MG63 (cell line): ENCODE data around the gene HSPB9. TPM values are rescaled to one million over a fixed set of nuclear protein-coding genes. Genes with fewer than 3 reads are reported as not detected.

Experiments
- DNase-seq: peaks from one replicate; pipeline ENCODE4 v3.0.0-alpha.2; 2020
- H3K27me3 ChIP-seq: fragments of 250-450 bp; sonication (Bioruptor Pico); 2 replicates; pipeline ENCODE4 v1.5.1; 2020; ENCODE audit warnings: mild to moderate bottlenecking, moderate library complexity
- H3K36me3 ChIP-seq: fragments of 250-450 bp; sonication (Bioruptor Pico); 2 replicates; pipeline ENCODE4 v1.5.1; 2020; ENCODE audit warnings: mild to moderate bottlenecking, moderate library complexity
- H3K4me3 ChIP-seq: fragments of 250-450 bp; sonication (Bioruptor Pico); 2 replicates; pipeline ENCODE4 v1.5.1; 2020; ENCODE audit warnings: mild to moderate bottlenecking, moderate library complexity
- H3K9me3 ChIP-seq: fragments of 250-450 bp; sonication (Bioruptor Pico); 2 replicates; pipeline ENCODE4 v1.5.1; 2020; ENCODE audit warnings: mild to moderate bottlenecking, moderate library complexity
- total RNA-seq: library from RNA; depleted of rRNA; stranded (reverse); fragments of >200 nt; shearing (Covaris generic); gene quantifications from 2 replicates; pipeline ENCODE4 v1.2.3, GENCODE V29; 2014; ENCODE audit warnings: low replicate concordance

Gene HSPB9
- total RNA-seq, 1 experiment from 2014 or later, result not detected

DNA sequence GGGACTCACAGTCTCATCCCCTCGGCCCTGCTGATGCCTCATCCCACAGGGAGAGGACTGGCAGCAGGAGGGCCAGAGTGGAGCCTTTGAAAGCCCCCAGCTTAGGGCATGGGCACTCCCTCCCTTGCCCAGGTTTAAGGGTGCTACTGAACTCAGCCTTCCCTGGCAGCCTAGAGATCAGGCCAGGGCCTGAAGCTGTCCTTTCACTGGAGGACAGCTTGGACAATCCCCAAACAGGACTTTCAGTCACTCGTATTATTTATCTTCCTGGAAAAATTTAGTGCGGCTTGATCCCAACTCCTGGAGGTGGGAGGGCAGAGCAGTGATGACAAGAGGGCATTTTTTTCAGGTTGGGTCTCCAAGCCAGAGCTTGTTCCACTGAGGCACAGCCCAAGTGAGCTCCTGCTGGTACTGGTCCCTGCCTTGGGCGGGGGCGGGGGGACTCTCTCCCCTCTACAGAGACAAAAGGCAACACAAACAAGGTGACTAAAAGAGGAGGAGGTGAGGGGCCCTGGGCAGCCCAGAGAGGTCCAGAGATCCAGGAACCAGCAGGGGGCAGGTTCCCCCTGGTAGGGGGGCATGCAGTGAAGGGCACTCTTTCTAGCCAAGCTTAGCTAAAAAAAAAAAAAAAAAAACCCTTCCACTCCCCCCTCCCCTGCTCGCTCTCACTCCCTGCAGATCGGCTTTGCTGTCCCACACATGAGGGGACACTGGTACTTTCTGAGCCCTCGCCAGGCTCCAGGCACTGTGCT is 26.1 kb upstream of the HSPB9 start:
- no peaks in the 10 kb centered on the region for H3K27me3 ChIP-seq
- no peaks in the 10 kb centered on the region for H3K36me3 ChIP-seq
- no peak for DNase-seq
- H3K9me3 ChIP-seq, result no peaks in the 10 kb centered on the region
- no peak overlapping the region for H3K4me3 ChIP-seq

DNA sequence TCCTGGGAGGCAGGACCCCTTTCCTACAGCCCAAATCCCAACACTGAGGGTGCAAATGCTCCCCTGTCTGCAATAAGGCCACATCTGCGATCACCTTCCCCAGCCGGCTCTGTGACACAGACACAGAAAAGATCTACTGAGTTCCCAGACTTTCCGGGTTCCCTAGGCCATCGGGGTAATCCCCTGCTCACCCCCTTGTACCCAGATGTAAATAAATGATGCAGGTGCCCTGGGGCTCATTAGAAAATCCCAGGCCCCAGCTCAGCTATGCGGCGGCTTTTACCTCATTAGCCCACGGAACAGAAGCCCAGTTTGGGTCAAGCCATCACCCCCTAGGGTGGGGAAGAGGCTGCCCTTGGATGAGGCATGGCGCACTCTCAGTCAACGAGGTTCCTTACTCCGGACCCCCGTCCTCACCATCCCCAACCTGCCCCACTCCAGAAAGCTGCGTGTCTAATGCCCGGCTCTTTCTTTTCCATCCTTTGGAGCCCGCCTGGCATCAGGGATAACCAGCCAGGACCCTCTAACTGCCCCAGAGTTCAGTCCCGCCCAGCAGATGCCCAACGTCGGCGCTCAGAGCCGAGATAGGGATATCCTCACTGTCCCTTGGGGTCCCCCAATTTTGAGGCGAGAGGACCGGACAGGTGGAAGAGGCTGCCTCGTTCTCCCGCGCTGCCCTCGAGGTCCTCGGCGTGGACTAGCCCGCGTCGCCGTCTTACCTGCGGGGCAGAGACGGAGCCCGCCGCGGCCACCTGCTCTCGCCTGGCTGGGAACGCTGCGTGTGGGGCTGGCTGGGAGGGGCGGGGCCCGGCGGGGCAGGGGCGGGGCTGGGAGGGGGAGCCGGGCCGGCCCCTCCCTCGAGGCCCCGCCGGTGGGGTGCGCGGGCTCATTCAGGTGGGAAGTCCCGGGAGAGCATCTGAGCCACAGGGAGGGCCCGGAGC is 24.6 kb upstream of the HSPB9 start, which contains the start of gene ZNF385C:
Gene ZNF385C, minus strand, starts transcription at position 783 of the 941 bp plus-strand sequence. CDS start 35,417 bp downstream, outside the sequence.
- no peaks in the 10 kb centered on the region for H3K36me3 ChIP-seq
- H3K9me3 ChIP-seq, result no peaks in the 10 kb centered on the region
- H3K27me3 ChIP-seq, result no peaks in the 10 kb centered on the region
- no peak within 1 kb of the TSS for H3K4me3 ChIP-seq
- DNase-seq, result no peak

DNA sequence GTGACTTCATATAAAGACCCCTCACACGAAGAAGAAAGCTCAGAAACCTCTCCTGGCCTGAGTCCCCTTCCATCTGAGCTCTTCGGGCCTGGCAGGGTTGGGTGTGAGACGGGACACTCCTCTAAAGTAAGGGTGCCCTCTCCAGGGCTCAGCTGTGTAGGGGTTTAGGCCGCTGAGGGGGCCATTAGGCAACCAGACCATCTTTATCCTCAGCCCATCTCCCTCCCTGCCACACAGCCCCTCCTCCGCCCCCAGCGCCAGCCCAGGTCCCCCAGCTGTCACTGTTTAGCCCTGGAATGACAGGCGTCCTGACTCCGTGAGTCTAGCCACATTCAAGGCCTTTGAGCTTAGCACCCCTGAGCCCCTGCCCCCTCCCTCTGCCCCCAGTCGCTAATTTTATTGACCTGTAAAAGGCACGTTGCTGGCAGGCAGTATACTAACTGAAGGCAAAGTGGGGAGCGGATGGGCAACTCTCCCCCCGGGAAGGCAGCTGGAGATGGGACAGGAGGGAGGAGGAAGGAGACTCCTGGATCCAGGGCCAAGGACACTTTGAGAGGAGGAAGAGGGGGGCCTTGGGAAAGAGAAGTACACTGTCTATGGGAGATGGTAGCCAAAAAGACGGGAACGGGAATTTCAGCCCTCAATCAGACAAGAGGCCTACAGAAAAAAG is 23.7 kb upstream of the HSPB9 start:
- H3K9me3 ChIP-seq, result no peaks in the 10 kb centered on the region
- no peak overlapping the region for H3K4me3 ChIP-seq
- no peaks in the 10 kb centered on the region for H3K27me3 ChIP-seq
- H3K36me3 ChIP-seq, result no peaks in the 10 kb centered on the region
- no peak for DNase-seq

- H3K27me3 ChIP-seq, result no peaks in the 10 kb centered on the region
- no peak overlapping the region for H3K4me3 ChIP-seq
- no peaks in the 10 kb centered on the region for H3K36me3 ChIP-seq
- DNase-seq, result peak; percentile 77
- no peaks in the 10 kb centered on the region for H3K9me3 ChIP-seq
Measured at GRCh38 chr17:42101513-42102292, 20.9 kb upstream of the HSPB9 start.

- DNase-seq, result no peak
- no peaks in the 10 kb centered on the region for H3K27me3 ChIP-seq
- H3K4me3 ChIP-seq, result no peak overlapping the region
- H3K36me3 ChIP-seq, result no peaks in the 10 kb centered on the region
- H3K9me3 ChIP-seq, result no peaks in the 10 kb centered on the region
Measured at GRCh38 chr17:42103221-42103954, 19.2 kb upstream of the HSPB9 start.

- Histone ChIP-seq H3K27me3 (no peaks in the 10 kb centered on the region), H3K36me3 (no peaks in the 10 kb centered on the region), H3K4me3 (no peak overlapping the region), H3K9me3 (no peaks in the 10 kb centered on the region)
- no peak for DNase-seq
Measured at GRCh38 chr17:42104264-42104663, 18.3 kb upstream of the HSPB9 start.

DNA sequence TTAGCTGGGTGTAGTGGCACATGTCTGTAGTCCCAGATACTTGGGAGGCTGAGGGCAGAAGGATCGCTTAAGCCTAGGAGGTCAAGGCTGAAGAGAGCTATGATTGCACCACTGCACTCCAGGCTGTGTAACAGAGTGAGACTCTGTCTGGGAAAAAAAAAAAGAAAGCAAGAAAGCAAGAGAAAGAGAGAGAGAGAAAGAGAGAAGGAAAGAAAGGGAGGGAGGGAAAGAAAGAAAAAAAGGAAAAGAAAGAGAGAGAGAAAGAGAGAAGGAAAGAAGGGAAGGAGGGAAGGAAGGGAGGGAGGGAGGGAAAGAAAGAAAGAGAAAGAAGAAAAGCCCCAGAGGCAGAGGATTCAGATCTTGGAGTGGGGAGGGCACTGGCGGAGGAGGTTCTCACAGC is 16.6 kb upstream of the HSPB9 start:
- Histone ChIP-seq H3K27me3 (no peaks in the 10 kb centered on the region), H3K4me3 (no peak overlapping the region), H3K9me3 (no peaks in the 10 kb centered on the region), H3K36me3 (no peaks in the 10 kb centered on the region)
- DNase-seq, result no peak

DNA sequence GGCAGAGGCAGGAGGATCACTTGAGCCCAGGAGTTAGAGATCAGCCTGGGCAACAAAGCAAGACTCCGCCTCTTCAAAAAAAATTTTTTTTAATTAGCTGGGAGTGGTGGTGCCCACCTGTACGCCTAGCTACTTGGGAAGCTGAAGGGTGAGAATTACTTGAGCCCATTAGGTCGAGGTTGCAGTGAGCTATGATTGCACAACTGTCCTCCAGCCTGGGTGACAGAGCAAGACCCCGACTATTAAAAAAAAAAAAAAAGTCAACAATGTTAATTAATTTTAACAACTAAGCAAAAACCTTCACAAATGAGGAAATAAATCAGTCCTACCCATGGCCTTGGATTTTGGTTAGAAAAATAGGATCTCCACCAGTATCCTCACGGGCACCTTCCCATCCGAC is 15.5 kb upstream of the HSPB9 start:
- no peaks in the 10 kb centered on the region for H3K27me3 ChIP-seq
- no peak overlapping the region for H3K4me3 ChIP-seq
- H3K9me3 ChIP-seq, result no peaks in the 10 kb centered on the region
- H3K36me3 ChIP-seq, result no peaks in the 10 kb centered on the region
- no peak for DNase-seq

DNA sequence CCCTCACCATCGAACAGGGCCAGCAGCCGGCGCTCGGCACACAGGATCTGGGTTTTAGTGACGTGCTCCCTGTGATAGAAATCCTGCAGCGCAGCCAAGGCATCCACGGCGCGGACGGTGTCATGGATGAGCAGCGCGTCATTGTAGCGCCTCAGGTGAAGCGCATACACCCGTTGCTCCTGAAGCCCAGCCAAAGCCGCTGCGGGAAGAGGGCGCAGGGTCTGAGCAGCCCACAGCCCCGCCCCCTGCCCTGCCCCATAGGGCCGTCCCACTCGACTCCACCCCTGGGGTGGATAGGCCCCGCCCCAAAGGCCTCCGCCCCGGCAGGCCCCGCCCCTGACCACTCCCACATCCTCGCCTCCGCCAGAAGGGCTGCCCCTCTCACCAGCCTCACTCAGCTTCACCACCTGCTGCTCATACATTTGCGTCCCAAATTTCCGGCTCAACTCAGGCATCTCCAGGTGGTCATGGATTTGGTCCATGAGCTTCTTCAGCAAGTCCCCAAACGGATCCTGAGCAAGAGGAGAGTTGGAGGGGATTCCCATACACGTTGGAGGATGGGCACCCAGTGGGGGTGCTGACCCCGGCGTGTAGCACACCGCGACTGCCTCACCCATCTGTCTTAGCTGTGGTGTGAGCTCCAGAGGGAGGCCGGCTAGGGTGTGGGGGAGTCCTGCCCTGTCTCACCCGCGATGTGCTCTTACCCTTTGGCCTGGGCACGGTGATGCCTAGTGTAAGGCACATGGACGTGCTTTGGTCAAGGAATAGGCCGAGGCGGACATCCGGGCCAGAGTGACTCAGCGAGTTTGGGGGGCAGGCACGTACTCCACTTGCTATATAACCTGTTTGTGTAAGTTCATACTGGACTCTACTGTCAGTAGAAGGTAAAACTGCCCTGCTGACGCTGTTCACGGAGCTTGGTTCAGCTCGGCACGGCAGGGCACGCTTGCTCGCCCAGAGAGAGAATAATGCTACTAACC is 14.7 kb upstream of the HSPB9 start:
- no peak overlapping the region for H3K4me3 ChIP-seq
- DNase-seq, result peak; percentile 26
- H3K36me3 ChIP-seq, result no peaks in the 10 kb centered on the region; the same call in 1 of the 2 replicates
- no peaks in the 10 kb centered on the region for H3K27me3 ChIP-seq
- H3K9me3 ChIP-seq, result no peaks in the 10 kb centered on the region

GRCh38 chr17:42109086-42109485 is 13.5 kb upstream of the HSPB9 start:
- Histone ChIP-seq H3K4me3 (no peak overlapping the region), H3K9me3 (no peaks in the 10 kb centered on the region), H3K36me3 (peaks cover 11% of the 10 kb centered on the region), H3K27me3 (no peaks in the 10 kb centered on the region)
- DNase-seq, result no peak

GRCh38 chr17:42110301-42111264 is 12.0 kb upstream of the HSPB9 start:
- Histone ChIP-seq H3K27me3 (no peaks in the 10 kb centered on the region), H3K36me3 (peaks cover 17% of the 10 kb centered on the region), H3K4me3 (no peak overlapping the region), H3K9me3 (no peaks in the 10 kb centered on the region)
- no peak for DNase-seq

GRCh38 chr17:42111265-42111636 is 11.4 kb upstream of the HSPB9 start:
- no peak overlapping the region for H3K4me3 ChIP-seq
- no peak for DNase-seq
- H3K27me3 ChIP-seq, result no peaks in the 10 kb centered on the region
- no peaks in the 10 kb centered on the region for H3K9me3 ChIP-seq
- H3K36me3 ChIP-seq, result peaks cover 24% of the 10 kb centered on the region

DNA sequence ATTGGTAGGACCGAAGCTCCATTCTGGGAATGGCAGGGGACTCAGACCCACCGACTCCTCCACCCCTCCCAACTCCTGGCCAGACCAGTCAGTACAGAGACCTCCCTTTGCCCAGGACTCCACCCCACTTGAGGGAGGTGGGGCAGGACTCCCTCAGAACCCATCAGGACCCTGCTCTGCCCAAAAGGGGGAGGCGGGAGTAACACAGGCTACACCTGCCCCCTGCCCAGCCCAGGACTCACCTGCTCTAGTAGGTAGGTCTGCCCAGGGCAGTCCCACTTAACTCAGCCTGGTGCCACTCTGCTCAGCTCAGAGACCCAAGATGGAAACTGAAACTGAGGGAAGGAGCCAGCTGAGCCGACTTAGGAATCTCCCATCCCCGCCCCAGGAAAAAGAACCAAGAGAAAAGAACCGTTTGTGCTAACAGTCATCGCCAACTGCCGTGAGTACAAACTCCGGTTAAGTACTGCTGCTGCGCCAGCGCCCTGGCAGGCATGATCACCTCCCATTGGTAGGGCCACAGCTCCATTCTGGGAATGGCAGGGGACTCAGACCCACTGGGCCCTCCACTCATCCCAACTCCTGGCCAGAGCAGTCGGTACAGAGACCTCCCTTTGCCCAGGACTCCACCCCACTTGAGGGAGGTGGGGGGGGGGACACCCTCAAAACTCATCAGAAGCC is 10.6 kb upstream of the HSPB9 start:
- peak overlapping the region; percentile 52 for H3K4me3 ChIP-seq
- no peaks in the 10 kb centered on the region for H3K9me3 ChIP-seq
- DNase-seq, result peak; percentile 60
- no peaks in the 10 kb centered on the region for H3K27me3 ChIP-seq
- H3K36me3 ChIP-seq, result peaks cover 31% of the 10 kb centered on the region
